A549 (cell line): Measurements from ENCODE around the gene KRT222. TPM values are rescaled to one million over a fixed set of nuclear protein-coding genes. Genes with fewer than 3 reads are reported as not detected.

ENCODE experiments used
- ATAC-seq, 2 experiments: fragments of 200-7000 bp in 1 of 2; fragments of >200 bp in 1 of 2; cut with Nextera tagmentation in 1 of 2; cut with Tn5 transposase in 1 of 2; 3 replicates each; pipeline versions ENCODE4 v1.8.0 to v1.9.1; 2018 to 2020; ENCODE audit warnings: mild to moderate bottlenecking in 1 of 2, moderate library complexity in 1 of 2
- CTCF ChIA-PET: fragments of 300-600 bp; sonication (Branson Sonifier 250); formaldehyde crosslinking; extraction: SDS; loops from one replicate; lab custom pipeline; 2021; ENCODE audit warnings: antibody characterized with exemption, inconsistent platforms; lab: Yijun Ruan, JAX
- POLR2A ChIA-PET: fragments of 350-600 bp; formaldehyde crosslinking; extraction: SDS; loops from one replicate; lab custom pipeline; 2021; ENCODE audit warnings: antibody characterized with exemption, inconsistent platforms; lab: Yijun Ruan, JAX
- DNase-seq, 2 experiments: peaks; one replicate each; pipeline versions ENCODE4 v3.0.0 to v3.0.0-alpha.2; 2011 to 2016; ENCODE audit warnings: low read depth in 1 of 2, low spot score in 1 of 2
- FAIRE-seq: peaks from 2 replicates; lab custom pipeline; 2011; peaks lifted over from hg19 to GRCh38; lab: Jason Lieb, UNC
- H3K27ac ChIP-seq, 2 experiments: fragments of >200 bp; sonication (Bioruptor Twin); formaldehyde crosslinking; 3 replicates each; pipeline ENCODE4 v1.5.1; 2016 to 2017
- H3K4me1 ChIP-seq: fragments of >200 bp; sonication (Bioruptor Twin); formaldehyde crosslinking; 3 replicates; pipeline ENCODE4 v1.6.1; 2016
- H3K4me2 ChIP-seq: fragments of >200 bp; sonication (Bioruptor Twin); formaldehyde crosslinking; 3 replicates; pipeline ENCODE4 v1.6.1; 2016
- H3K4me3 ChIP-seq: fragments of >200 bp; sonication (Bioruptor Twin); formaldehyde crosslinking; 3 replicates; pipeline ENCODE4 v1.5.1; 2016
- H3K9me3 ChIP-seq: fragments of >200 bp; sonication (Bioruptor Twin); formaldehyde crosslinking; 3 replicates; pipeline ENCODE4 v1.6.1; 2016
- CEBPB ChIP-seq, 2 experiments: fragments of >200 bp in 1 of 2; sonication (Bioruptor Twin) in 1 of 2; formaldehyde crosslinking in 1 of 2; IDR thresholded peaks; 2 replicates each; pipeline ENCODE4 v1.6.1; 2012 to 2016
- CHD2 ChIP-seq: fragments of 150-350 bp; IDR thresholded peaks from 2 replicates; pipeline ENCODE4 v1.6.1; 2014; ENCODE audit warnings: low read length; ENCODE audit not compliant: partially characterized antibody
- GATA3 ChIP-seq: IDR thresholded peaks from 2 replicates; pipeline ENCODE4 v1.6.1; 2012; ENCODE audit warnings: borderline replicate concordance
- HEYL ChIP-seq: fragments of 250-450 bp; sonication (Bioruptor Pico); IDR thresholded peaks from 2 replicates; pipeline ENCODE4 v1.8.0; 2021; ENCODE audit warnings: mild to moderate bottlenecking, moderate library complexity
- HOXB13 ChIP-seq: fragments of 250-450 bp; sonication (Bioruptor Pico); IDR thresholded peaks from 2 replicates; pipeline ENCODE4 v1.5.0; 2020; ENCODE audit warnings: low read depth, mild to moderate bottlenecking, moderate library complexity
- HOXB5 ChIP-seq: fragments of 250-450 bp; sonication (Bioruptor Pico); IDR thresholded peaks from 2 replicates; pipeline ENCODE4 v1.5.0; 2020; ENCODE audit warnings: mild to moderate bottlenecking, moderate library complexity
- MAZ ChIP-seq: fragments of 150-350 bp; IDR thresholded peaks from 2 replicates; pipeline ENCODE4 v1.6.1; 2014; ENCODE audit warnings: antibody characterized with exemption, low read depth, low read length, borderline replicate concordance
- MYC ChIP-seq: IDR thresholded peaks from 2 replicates; pipeline ENCODE4 v1.6.1; 2012; ENCODE audit warnings: mild to moderate bottlenecking, inconsistent platforms, low read length, improper control_type of control experiment, borderline replicate concordance
- NPAS2 ChIP-seq: fragments of 250-450 bp; sonication (Bioruptor Pico); IDR thresholded peaks from 2 replicates; pipeline ENCODE4 v1.8.0; 2022; ENCODE audit warnings: mild to moderate bottlenecking, moderate library complexity, borderline replicate concordance
- PHF8 ChIP-seq: fragments of 200-600 bp; sonication (generic); IDR thresholded peaks from 2 replicates; pipeline ENCODE4 v1.6.1; 2016; ENCODE audit warnings: low read depth, mild to moderate bottlenecking, antibody characterized with exemption, moderate library complexity, borderline replicate concordance
- POLR2A ChIP-seq: IDR thresholded peaks from 2 replicates; pipeline ENCODE4 v1.6.1; 2012; ENCODE audit warnings: mild to moderate bottlenecking, low read length
- RNF2 ChIP-seq: fragments of 200-600 bp; sonication (generic); IDR thresholded peaks from 2 replicates; pipeline ENCODE4 v1.6.1; 2016; ENCODE audit warnings: low read depth, mild to moderate bottlenecking, antibody characterized with exemption, moderate library complexity, borderline replicate concordance
- SREBF2 ChIP-seq: fragments of 450-650 bp; IDR thresholded peaks from 2 replicates; pipeline ENCODE4 v1.6.1; 2014; ENCODE audit warnings: mild to moderate bottlenecking, moderate library complexity
- ZC3H11A ChIP-seq: fragments of 450-650 bp; IDR thresholded peaks from 2 replicates; pipeline ENCODE4 v1.6.1; 2014; ENCODE audit warnings: antibody characterized with exemption, mild to moderate bottlenecking
- WGBS: methylation state at CpG from one replicate; pipeline ENCODE4 v1.1.6; 2017; ENCODE audit errors: missing lambda C conversion rate; 5-methylcytosine and 5-hydroxymethylcytosine counted together
- polyA minus RNA-seq: library from RNA; depleted of rRNA, polyadenylated mRNA; stranded (reverse); fragments of >200 nt; gene quantifications from 2 replicates; pipeline ENCODE4 v1.2.3, GENCODE V29; 2011; rRNA and poly(A)+ RNA removed
- polyA plus RNA-seq, 4 experiments: library from polyadenylated mRNA; depleted of rRNA in 3 of 4; stranded (reverse); fragments of >200 nt; fragmentation: RNase III in 1 of 4; extraction: RNeasy Plus Mini Kit Qiagen cat#74134 plus additional on column Dnase treatment in 1 of 4; gene quantifications; 2 replicates in 3 of 4; 3 replicates in 1 of 4; pipeline ENCODE4 v1.2.3, GENCODE V29; 2011 to 2017
- TF ChIP-seq, protein P1 (sequence below): fragments of >200 bp; sonication (Bioruptor Twin); formaldehyde crosslinking; IDR thresholded peaks from 3 replicates; pipeline ENCODE4 v1.6.1; 2016
- TF ChIP-seq, protein P2 (sequence below): fragments of 150-350 bp; IDR thresholded peaks from 2 replicates; pipeline ENCODE4 v1.6.1; 2014; ENCODE audit warnings: low read depth, mild to moderate bottlenecking, low read length
- TF ChIP-seq, protein P3 (sequence below): fragments of 200-600 bp; sonication (generic); IDR thresholded peaks from 2 replicates; pipeline ENCODE4 v1.6.1; 2016; ENCODE audit warnings: antibody characterized with exemption, mild to moderate bottlenecking, moderate library complexity
- TF ChIP-seq, protein P4 (sequence below): fragments of 250-450 bp; sonication (Bioruptor Pico); IDR thresholded peaks from 2 replicates; pipeline ENCODE4 v1.5.0; 2020; ENCODE audit warnings: low read depth, mild to moderate bottlenecking, moderate library complexity
- TF ChIP-seq, protein P5 (sequence below): fragments of >200 bp; sonication (Bioruptor Twin); formaldehyde crosslinking; IDR thresholded peaks from 2 replicates; pipeline ENCODE4 v1.6.1; 2016

The KRT222 gene
- polyA plus RNA-seq (2011; rRNA removed) (1.3 and 1.8 TPM in 2 replicates), polyA plus RNA-seq (2017; fragmentation: RNase III; extraction: RNeasy Plus Mini Kit Qiagen cat#74134 plus additional on column Dnase treatment) (0.97 to 1.8 TPM (median 1.8 TPM) in 3 replicates), polyA minus RNA-seq (0.83 TPM in 1 of 2 replicates, not detected in the other)
- 0.29 and 0.38 TPM in 2 replicates for polyA plus RNA-seq (2012; cell fraction: cytosol; rRNA removed)
- 0.05 TPM in 1 of 2 replicates, not detected in the other for polyA plus RNA-seq (2012; cell fraction: nucleus; rRNA removed)

DNA sequence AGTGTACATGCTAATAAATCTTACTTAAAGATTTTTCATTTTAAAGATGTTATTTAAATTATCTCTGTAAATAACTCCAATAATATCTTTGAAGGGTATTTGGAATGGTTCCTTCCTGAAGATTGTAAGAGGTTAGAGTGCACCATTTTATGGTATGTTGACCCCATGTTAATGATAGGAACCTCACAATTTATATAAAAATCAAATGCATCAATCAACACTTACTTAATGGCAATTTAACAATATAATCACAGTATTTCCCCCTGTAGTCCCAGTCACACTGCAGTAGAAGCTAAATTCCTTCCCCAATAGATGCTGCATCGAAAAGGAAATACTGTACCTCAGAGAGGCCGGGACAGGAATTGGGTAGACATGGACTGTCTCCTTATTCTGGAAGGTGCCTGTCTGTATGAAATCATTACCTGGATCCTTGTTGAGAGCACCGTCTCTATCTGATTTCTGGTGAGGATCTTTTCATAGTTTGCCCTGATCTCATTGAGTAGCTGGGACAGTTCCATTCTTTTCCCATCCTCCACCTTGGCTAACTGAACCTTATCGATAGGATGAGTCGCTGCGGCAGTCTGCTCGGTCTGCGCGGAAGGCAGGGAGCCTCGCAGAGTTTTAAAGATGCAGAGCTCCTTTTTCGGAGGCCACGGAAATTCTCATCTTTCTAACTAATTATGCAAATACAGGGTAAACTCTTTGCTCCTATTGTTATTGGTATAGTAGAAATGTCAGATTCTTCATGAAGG is at the start of gene KRT222:
TSS of gene KRT222 (minus strand) at position 596 of the 752 bp plus-strand sequence. CDS start at position 518, 78 bp downstream.
- H3K4me2 ChIP-seq = peak within 1 kb of the TSS; percentile 58
- FAIRE-seq (peak; percentile 89), ATAC-seq (peak; percentile 61 to 77; a peak in 4 of 6 replicates), DNase-seq (no peak)
- H3K4me3 ChIP-seq = peak within 1 kb of the TSS; percentile 34
- no peaks in the 10 kb centered on the region for H3K9me3 ChIP-seq
- no peak for TF ChIP-seq HEYL
- no peak for TF ChIP-seq ZC3H11A
- no peak for TF ChIP-seq GATA3
- TF ChIP-seq, protein P1, sequence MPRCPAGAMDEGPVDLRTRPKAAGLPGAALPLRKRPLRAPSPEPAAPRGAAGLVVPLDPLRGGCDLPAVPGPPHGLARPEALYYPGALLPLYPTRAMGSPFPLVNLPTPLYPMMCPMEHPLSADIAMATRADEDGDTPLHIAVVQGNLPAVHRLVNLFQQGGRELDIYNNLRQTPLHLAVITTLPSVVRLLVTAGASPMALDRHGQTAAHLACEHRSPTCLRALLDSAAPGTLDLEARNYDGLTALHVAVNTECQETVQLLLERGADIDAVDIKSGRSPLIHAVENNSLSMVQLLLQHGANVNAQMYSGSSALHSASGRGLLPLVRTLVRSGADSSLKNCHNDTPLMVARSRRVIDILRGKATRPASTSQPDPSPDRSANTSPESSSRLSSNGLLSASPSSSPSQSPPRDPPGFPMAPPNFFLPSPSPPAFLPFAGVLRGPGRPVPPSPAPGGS = no peak
- no peak for TF ChIP-seq PHF8
- TF ChIP-seq SREBF2 = no peak
- no peak for TF ChIP-seq HOXB13 (CRISPR knock-in tag)
- TF ChIP-seq, protein P2, sequence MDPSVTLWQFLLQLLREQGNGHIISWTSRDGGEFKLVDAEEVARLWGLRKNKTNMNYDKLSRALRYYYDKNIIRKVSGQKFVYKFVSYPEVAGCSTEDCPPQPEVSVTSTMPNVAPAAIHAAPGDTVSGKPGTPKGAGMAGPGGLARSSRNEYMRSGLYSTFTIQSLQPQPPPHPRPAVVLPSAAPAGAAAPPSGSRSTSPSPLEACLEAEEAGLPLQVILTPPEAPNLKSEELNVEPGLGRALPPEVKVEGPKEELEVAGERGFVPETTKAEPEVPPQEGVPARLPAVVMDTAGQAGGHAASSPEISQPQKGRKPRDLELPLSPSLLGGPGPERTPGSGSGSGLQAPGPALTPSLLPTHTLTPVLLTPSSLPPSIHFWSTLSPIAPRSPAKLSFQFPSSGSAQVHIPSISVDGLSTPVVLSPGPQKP = no peak
- TF ChIP-seq POLR2A = no peak
- no peak for TF ChIP-seq CHD2
- TF ChIP-seq MYC = no peak
- no peak for TF ChIP-seq MAZ
- TF ChIP-seq, protein P3, sequence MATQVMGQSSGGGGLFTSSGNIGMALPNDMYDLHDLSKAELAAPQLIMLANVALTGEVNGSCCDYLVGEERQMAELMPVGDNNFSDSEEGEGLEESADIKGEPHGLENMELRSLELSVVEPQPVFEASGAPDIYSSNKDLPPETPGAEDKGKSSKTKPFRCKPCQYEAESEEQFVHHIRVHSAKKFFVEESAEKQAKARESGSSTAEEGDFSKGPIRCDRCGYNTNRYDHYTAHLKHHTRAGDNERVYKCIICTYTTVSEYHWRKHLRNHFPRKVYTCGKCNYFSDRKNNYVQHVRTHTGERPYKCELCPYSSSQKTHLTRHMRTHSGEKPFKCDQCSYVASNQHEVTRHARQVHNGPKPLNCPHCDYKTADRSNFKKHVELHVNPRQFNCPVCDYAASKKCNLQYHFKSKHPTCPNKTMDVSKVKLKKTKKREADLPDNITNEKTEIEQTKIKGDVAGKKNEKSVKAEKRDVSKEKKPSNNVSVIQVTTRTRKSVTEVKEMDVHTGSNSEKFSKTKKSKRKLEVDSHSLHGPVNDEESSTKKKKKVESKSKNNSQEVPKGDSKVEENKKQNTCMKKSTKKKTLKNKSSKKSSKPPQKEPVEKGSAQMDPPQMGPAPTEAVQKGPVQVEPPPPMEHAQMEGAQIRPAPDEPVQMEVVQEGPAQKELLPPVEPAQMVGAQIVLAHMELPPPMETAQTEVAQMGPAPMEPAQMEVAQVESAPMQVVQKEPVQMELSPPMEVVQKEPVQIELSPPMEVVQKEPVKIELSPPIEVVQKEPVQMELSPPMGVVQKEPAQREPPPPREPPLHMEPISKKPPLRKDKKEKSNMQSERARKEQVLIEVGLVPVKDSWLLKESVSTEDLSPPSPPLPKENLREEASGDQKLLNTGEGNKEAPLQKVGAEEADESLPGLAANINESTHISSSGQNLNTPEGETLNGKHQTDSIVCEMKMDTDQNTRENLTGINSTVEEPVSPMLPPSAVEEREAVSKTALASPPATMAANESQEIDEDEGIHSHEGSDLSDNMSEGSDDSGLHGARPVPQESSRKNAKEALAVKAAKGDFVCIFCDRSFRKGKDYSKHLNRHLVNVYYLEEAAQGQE = no peak
- TF ChIP-seq HOXB5 = no peak
- no peak for TF ChIP-seq RNF2
- TF ChIP-seq, protein P4, sequence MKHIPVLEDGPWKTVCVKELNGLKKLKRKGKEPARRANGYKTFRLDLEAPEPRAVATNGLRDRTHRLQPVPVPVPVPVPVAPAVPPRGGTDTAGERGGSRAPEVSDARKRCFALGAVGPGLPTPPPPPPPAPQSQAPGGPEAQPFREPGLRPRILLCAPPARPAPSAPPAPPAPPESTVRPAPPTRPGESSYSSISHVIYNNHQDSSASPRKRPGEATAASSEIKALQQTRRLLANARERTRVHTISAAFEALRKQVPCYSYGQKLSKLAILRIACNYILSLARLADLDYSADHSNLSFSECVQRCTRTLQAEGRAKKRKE (CRISPR knock-in tag) = no peak
- no peak for TF ChIP-seq NPAS2 (CRISPR knock-in tag)
- TF ChIP-seq CEBPB (IDR thresholded peaks at IDR 0.05) = no peak
- TF ChIP-seq, protein P5, sequence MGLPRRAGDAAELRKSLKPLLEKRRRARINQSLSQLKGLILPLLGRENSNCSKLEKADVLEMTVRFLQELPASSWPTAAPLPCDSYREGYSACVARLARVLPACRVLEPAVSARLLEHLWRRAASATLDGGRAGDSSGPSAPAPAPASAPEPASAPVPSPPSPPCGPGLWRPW = no peak
- CTCF ChIA-PET = interaction anchor here (0.9 to 1.2 kb wide), 3 partner anchors 8 to 885 kb away, joined by 3 read pairs; no protein-coding TSS in a partner anchor
- H3K27ac ChIP-seq = peak within 1 kb of the TSS; percentile 25 to 68; a peak in 5 of 6 replicates
- peaks cover 7% of the 10 kb centered on the region; the same call in 2 of the 3 replicates for H3K4me1 ChIP-seq
- POLR2A ChIA-PET = no interaction called here
- WGBS = 15% methylated on average over 12 of the region's 12 CpGs
